ENCODE data around the gene SPECC1L. TPM values are rescaled to one million over a fixed set of nuclear protein-coding genes. Genes with fewer than 3 reads are reported as not detected.

The SPECC1L gene
- total RNA-seq, 1 experiment from 2014 or later = 40.8 TPM

DNA sequence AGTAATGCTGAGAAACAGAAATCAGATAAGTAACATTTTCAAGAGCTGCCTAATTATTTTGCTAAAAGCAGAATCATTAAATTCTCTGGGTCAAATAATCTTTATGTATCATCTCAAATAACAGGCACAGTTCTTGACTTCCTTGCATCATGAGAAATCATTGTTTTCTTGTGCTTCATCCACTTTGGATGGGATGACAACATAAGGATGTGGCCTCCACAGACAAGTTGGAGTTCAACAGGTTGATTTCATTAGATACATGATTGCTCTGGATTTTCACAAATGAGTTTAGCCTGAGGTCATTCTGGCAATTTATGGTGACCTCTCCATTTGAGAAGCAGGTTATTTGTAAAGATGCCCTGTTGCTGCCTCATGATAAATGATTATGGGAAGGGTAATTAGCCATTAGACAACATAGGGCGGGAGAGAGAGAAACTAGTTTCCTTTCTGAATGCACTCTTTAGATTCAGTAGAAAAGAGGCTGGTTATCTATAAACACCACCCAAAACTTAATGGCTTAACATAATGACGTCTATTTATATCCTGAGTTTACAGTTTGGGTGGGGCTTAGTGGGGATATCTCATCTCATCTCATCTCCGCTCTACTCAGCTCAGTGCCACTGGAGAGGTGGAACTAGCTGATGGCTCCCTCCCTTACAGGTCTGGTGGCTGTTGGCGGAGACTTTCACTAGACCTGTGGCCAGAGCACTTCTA is 121.7 kb downstream of the SPECC1L start:
- BruUV-seq (replicated peaks) = no TSS peak
- Histone ChIP-seq H3K4me3 (replicated peaks in 1 of 2; ENCODE audit: low read depth in 1 of 2, low read length in 2 of 2) (no peak overlapping the region), H3K27ac (ENCODE audit: low read depth, low read length) (no peak overlapping the region), H2AFZ (ENCODE audit: low read depth, low read length, poor library complexity, severe bottlenecking) (no peak overlapping the region), H3K36me3 (ENCODE audit: control insufficient read depth in 1 of 2, insufficient read depth in 2 of 2, low read length in 2 of 2) (peaks cover 3 to 6% of the 10 kb centered on the region in 2 experiments; a peak in 2 of 4 replicates), H3K9me2 (ENCODE audit: insufficient read depth) (no peaks in the 10 kb centered on the region), H3K9ac (ENCODE audit: low read length) (no peak overlapping the region), H3K79me2 (ENCODE audit: insufficient read depth, low read length) (no peaks in the 10 kb centered on the region), H3K4me2 (ENCODE audit: low read length) (no peak overlapping the region), H3K4me1 (ENCODE audit: control insufficient read depth in 1 of 2, insufficient read depth in 2 of 2, low read length in 2 of 2) (no peaks in the 10 kb centered on the region), H3K27me3 (ENCODE audit: insufficient read depth, low read length) (no peaks in the 10 kb centered on the region), H4K20me1 (ENCODE audit: insufficient read depth) (no peaks in the 10 kb centered on the region), H3K9me3 (ENCODE audit: control insufficient read depth in 1 of 2, insufficient read depth in 1 of 2, low read depth in 1 of 2, low read length in 2 of 2) (no peaks in the 10 kb centered on the region)
- no peak for DNase-seq (ENCODE audit: low read depth, low spot score)
- TF ChIP-seq FOSL1 (IDR thresholded peaks at IDR 0.05; ENCODE audit: low read depth) = no peak
- TF ChIP-seq EZH2 (IDR thresholded peaks at IDR 0.05) = no peak
- TF ChIP-seq ZFX (IDR thresholded peaks at IDR 0.05) = no peak
- TF ChIP-seq JUND (IDR thresholded peaks at IDR 0.05) = no peak
- no peak for TF ChIP-seq RAD21 (IDR thresholded peaks at IDR 0.05; ENCODE audit: low read depth)
- TF ChIP-seq POLR2AphosphoS5 (IDR thresholded peaks at IDR 0.05; ENCODE audit: low read depth, low read length) = no peak
- ChIA-PET RAD21 (ENCODE audit: low non-redundant PET in 1 of 2, low total read pairs in 2 of 2, uncharacterized antibody in 2 of 2, unreplicated experiment in 2 of 2) (no interaction called here), POLR2A (no interaction called here), CTCF (no interaction called here)
- intact Hi-C loops (cut with micrococcal nuclease) = no loop called here
- ATAC-seq = no peak

DNA sequence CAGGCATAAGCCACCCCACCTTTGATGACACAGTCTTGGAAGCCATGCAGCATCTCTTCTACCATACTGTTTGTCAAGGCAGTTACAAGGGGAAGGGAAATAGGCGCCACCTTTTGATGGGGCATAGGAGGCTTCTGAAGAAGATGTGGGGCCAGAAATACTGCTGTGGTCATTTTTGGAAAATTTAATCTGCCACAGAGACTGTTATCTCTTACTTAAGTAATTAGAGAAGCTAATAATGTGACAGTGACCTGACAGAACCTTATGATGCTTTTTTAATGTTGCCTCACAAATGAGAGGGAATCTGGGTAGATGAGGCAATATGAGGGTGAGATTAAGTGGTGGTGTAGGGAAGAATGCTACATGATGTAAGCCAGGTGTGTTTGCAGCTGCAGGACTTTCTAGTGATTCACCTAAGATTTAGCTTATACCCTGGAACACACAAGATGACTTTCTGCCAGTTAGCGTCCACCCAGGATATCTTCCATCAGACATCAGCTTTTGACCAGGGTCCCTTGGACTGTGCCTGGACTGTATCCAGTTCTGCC is 122.5 kb downstream of the SPECC1L start:
- ATAC-seq = no peak
- BruUV-seq (replicated peaks) = no TSS peak
- Histone ChIP-seq H3K4me3 (replicated peaks in 1 of 2; ENCODE audit: low read depth in 1 of 2, low read length in 2 of 2) (no peak overlapping the region), H3K9me2 (ENCODE audit: insufficient read depth) (no peaks in the 10 kb centered on the region), H3K79me2 (ENCODE audit: insufficient read depth, low read length) (no peaks in the 10 kb centered on the region), H3K4me1 (ENCODE audit: control insufficient read depth in 1 of 2, insufficient read depth in 2 of 2, low read length in 2 of 2) (no peaks in the 10 kb centered on the region), H3K9ac (ENCODE audit: low read length) (no peak overlapping the region), H3K4me2 (ENCODE audit: low read length) (no peak overlapping the region), H3K27ac (ENCODE audit: low read depth, low read length) (no peak overlapping the region), H3K9me3 (ENCODE audit: control insufficient read depth in 1 of 2, insufficient read depth in 1 of 2, low read depth in 1 of 2, low read length in 2 of 2) (no peaks in the 10 kb centered on the region), H2AFZ (ENCODE audit: low read depth, low read length, poor library complexity, severe bottlenecking) (no peak overlapping the region), H3K36me3 (ENCODE audit: control insufficient read depth in 1 of 2, insufficient read depth in 2 of 2, low read length in 2 of 2) (peaks cover 3 to 6% of the 10 kb centered on the region in 2 experiments; a peak in 2 of 4 replicates), H3K27me3 (ENCODE audit: insufficient read depth, low read length) (no peaks in the 10 kb centered on the region), H4K20me1 (ENCODE audit: insufficient read depth) (no peaks in the 10 kb centered on the region)
- RAD21 ChIA-PET (ENCODE audit: low non-redundant PET in 1 of 2, low total read pairs in 2 of 2, uncharacterized antibody in 2 of 2, unreplicated experiment in 2 of 2) = no interaction called here
- no peak for DNase-seq (ENCODE audit: low read depth, low spot score)
- CTCF ChIA-PET = no interaction called here
- POLR2A ChIA-PET = no interaction called here
- intact Hi-C loops (cut with micrococcal nuclease) = no loop called here
- TF ChIP-seq POLR2A (IDR thresholded peaks at IDR 0.05; ENCODE audit: borderline replicate concordance, extremely low read depth, insufficient read depth, insufficient read length) = no peak
- no peak for TF ChIP-seq CBX3 (IDR thresholded peaks at IDR 0.05; ENCODE audit: low read depth)
- no peak for TF ChIP-seq ZNF274 (IDR thresholded peaks at IDR 0.05; ENCODE audit: low read depth, low read length)
- TF ChIP-seq SIN3A (IDR thresholded peaks at IDR 0.05; ENCODE audit: low read depth) = no peak
- TF ChIP-seq YY1 (IDR thresholded peaks at IDR 0.05; ENCODE audit: extremely low read depth, insufficient replicate concordance, low read depth, low read length) = no peak
- no peak for TF ChIP-seq ELF1 (IDR thresholded peaks at IDR 0.05; ENCODE audit: borderline replicate concordance, low read depth)
- TF ChIP-seq, protein P1, sequence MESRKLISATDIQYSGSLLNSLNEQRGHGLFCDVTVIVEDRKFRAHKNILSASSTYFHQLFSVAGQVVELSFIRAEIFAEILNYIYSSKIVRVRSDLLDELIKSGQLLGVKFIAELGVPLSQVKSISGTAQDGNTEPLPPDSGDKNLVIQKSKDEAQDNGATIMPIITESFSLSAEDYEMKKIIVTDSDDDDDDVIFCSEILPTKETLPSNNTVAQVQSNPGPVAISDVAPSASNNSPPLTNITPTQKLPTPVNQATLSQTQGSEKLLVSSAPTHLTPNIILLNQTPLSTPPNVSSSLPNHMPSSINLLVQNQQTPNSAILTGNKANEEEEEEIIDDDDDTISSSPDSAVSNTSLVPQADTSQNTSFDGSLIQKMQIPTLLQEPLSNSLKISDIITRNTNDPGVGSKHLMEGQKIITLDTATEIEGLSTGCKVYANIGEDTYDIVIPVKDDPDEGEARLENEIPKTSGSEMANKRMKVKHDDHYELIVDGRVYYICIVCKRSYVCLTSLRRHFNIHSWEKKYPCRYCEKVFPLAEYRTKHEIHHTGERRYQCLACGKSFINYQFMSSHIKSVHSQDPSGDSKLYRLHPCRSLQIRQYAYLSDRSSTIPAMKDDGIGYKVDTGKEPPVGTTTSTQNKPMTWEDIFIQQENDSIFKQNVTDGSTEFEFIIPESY (IDR thresholded peaks at IDR 0.05; ENCODE audit: extremely low read depth, insufficient replicate concordance, low read length) = no peak
- TF ChIP-seq, protein P2, sequence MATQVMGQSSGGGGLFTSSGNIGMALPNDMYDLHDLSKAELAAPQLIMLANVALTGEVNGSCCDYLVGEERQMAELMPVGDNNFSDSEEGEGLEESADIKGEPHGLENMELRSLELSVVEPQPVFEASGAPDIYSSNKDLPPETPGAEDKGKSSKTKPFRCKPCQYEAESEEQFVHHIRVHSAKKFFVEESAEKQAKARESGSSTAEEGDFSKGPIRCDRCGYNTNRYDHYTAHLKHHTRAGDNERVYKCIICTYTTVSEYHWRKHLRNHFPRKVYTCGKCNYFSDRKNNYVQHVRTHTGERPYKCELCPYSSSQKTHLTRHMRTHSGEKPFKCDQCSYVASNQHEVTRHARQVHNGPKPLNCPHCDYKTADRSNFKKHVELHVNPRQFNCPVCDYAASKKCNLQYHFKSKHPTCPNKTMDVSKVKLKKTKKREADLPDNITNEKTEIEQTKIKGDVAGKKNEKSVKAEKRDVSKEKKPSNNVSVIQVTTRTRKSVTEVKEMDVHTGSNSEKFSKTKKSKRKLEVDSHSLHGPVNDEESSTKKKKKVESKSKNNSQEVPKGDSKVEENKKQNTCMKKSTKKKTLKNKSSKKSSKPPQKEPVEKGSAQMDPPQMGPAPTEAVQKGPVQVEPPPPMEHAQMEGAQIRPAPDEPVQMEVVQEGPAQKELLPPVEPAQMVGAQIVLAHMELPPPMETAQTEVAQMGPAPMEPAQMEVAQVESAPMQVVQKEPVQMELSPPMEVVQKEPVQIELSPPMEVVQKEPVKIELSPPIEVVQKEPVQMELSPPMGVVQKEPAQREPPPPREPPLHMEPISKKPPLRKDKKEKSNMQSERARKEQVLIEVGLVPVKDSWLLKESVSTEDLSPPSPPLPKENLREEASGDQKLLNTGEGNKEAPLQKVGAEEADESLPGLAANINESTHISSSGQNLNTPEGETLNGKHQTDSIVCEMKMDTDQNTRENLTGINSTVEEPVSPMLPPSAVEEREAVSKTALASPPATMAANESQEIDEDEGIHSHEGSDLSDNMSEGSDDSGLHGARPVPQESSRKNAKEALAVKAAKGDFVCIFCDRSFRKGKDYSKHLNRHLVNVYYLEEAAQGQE (IDR thresholded peaks at IDR 0.05; ENCODE audit: low read depth) = no peak
- no peak for TF ChIP-seq RAD21 (IDR thresholded peaks at IDR 0.05; ENCODE audit: low read depth)
- TF ChIP-seq, protein P3, sequence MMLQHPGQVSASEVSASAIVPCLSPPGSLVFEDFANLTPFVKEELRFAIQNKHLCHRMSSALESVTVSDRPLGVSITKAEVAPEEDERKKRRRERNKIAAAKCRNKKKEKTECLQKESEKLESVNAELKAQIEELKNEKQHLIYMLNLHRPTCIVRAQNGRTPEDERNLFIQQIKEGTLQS (IDR thresholded peaks at IDR 0.05) = no peak
- TF ChIP-seq SRF (IDR thresholded peaks at IDR 0.05; ENCODE audit: low read depth) = no peak
